GM12801 (cell line): ENCODE measurements around the gene ALPP.

Source experiments
- CTCF ChIP-seq: IDR thresholded peaks from one replicate; pipeline ENCODE4 v1.5.1; 2011; ENCODE audit warnings: control low read depth; ENCODE audit not compliant: insufficient read length; ENCODE audit errors: extremely low read depth

The ALPP gene

GRCh38 chr2:232411901-232412629, 33.5 kb downstream of the ALPP start:
- no peak for TF ChIP-seq CTCF

- no peak for TF ChIP-seq CTCF
Measured at GRCh38 chr2:232412986-232413385, 34.4 kb downstream of the ALPP start.

- TF ChIP-seq CTCF: no peak
Measured at GRCh38 chr2:232415138-232415690, 36.7 kb downstream of the ALPP start.

- no peak for TF ChIP-seq CTCF
Measured at GRCh38 chr2:232415736-232416520, 37.4 kb downstream of the ALPP start.

- no peak for TF ChIP-seq CTCF
Measured at GRCh38 chr2:232416521-232417470, 38.2 kb downstream of the ALPP start.

- TF ChIP-seq CTCF: no peak
Measured at GRCh38 chr2:232417489-232417888, 38.9 kb downstream of the ALPP start.

GRCh38 chr2:232418056-232418455, 39.5 kb downstream of the ALPP start:
- TF ChIP-seq CTCF: no peak
